Tibial artery (tissue), 4 donors: Measurements from ENCODE around the gene PTPRD.

Experiments used
- DNase-seq, 2 donors: peaks; one replicate each; pipeline ENCODE4 v3.0.0-alpha.2; 2019
- H3K27ac ChIP-seq, 2 donors: fragments of 200-600 bp; sonication (generic) in 1 of 2; 1 replicate in 1 of 2; 2 replicates in 1 of 2; pipeline ENCODE4 v1.5.1; 2018 to 2019; ENCODE audit warnings: mild to moderate bottlenecking in 1 of 2
- H3K27me3 ChIP-seq, 2 donors: fragments of 200-600 bp; sonication (generic) in 1 of 2; one replicate each; pipeline versions ENCODE4 v1.5.1 to v1.6.0; 2016 to 2019
- H3K36me3 ChIP-seq, 3 donors: fragments of 200-600 bp; sonication (generic) in 2 of 3; one replicate each; pipeline ENCODE4 v1.5.1; 2016 to 2019; ENCODE audit warnings: mild to moderate bottlenecking in 2 of 3
- H3K4me1 ChIP-seq, 4 donors: fragments of 200-600 bp; sonication (generic) in 2 of 4; 1 replicate in 3 of 4; 2 replicates in 1 of 4; pipeline ENCODE4 v1.5.1; 2016 to 2019
- H3K4me3 ChIP-seq, 2 donors: fragments of 200-600 bp; sonication (generic) in 1 of 2; 1 replicate in 1 of 2; 2 replicates in 1 of 2; pipeline ENCODE4 v1.5.1; 2018 to 2019; ENCODE audit warnings: mild to moderate bottlenecking in 2 of 2
- H3K9me3 ChIP-seq, 3 donors: fragments of 200-600 bp; sonication (generic) in 1 of 3; one replicate each; pipeline ENCODE4 v1.5.1; 2016 to 2019
- CTCF ChIP-seq, 2 experiments: fragments of 200-600 bp in 1 of 2; fragments of 450-650 bp in 1 of 2; IDR thresholded peaks; one replicate each; pipeline ENCODE4 v1.5.1; 2017 to 2019; ENCODE audit warnings: antibody characterized with exemption in 2 of 2, mild to moderate bottlenecking in 1 of 2, moderate library complexity in 1 of 2
- intact Hi-C: fragments of 100-400 bp; cut with DNase I; formaldehyde crosslinking; loops from one replicate; pipeline ENCODE4 v1.15.0; 2023; ENCODE audit warnings: low total_unique reads

Gene PTPRD

GRCh38 chr9:8888591-8888990, 1724.2 kb downstream of the PTPRD start:
- H3K9me3 ChIP-seq: no peaks in the 10 kb centered on the region
- H3K36me3 ChIP-seq: no peaks in the 10 kb centered on the region
- no peaks in the 10 kb centered on the region for H3K27me3 ChIP-seq
- H3K4me3 ChIP-seq: no peak overlapping the region
- no peak for TF ChIP-seq CTCF (IDR thresholded peaks at IDR 0.05)
- no peaks in the 10 kb centered on the region for H3K4me1 ChIP-seq
- intact Hi-C loops: no loop called here
- DNase-seq: no peak
- H3K27ac ChIP-seq: no peak overlapping the region

- H3K36me3 ChIP-seq: no peaks in the 10 kb centered on the region
- H3K27me3 ChIP-seq: no peaks in the 10 kb centered on the region
- H3K4me1 ChIP-seq: no peaks in the 10 kb centered on the region
- no peak for TF ChIP-seq CTCF (IDR thresholded peaks at IDR 0.05)
- H3K9me3 ChIP-seq: no peaks in the 10 kb centered on the region
- intact Hi-C loops: no loop called here
- DNase-seq: no peak
- H3K4me3 ChIP-seq: no peak overlapping the region
- H3K27ac ChIP-seq: no peak overlapping the region
Measured at GRCh38 chr9:8887369-8887768, 1725.4 kb downstream of the PTPRD start.

GRCh38 chr9:8883321-8883720, 1729.5 kb downstream of the PTPRD start:
- Histone ChIP-seq H3K9me3 (no peaks in the 10 kb centered on the region), H3K36me3 (no peaks in the 10 kb centered on the region), H3K4me1 (no peaks in the 10 kb centered on the region), H3K27ac (no peak overlapping the region), H3K27me3 (no peaks in the 10 kb centered on the region), H3K4me3 (no peak overlapping the region)
- no peak for TF ChIP-seq CTCF (IDR thresholded peaks at IDR 0.05)
- DNase-seq: no peak
- intact Hi-C loops: no loop called here

GRCh38 chr9:8880060-8880459, 1732.7 kb downstream of the PTPRD start:
- H3K36me3 ChIP-seq: no peaks in the 10 kb centered on the region
- H3K4me1 ChIP-seq: no peaks in the 10 kb centered on the region
- no peak for DNase-seq
- no peaks in the 10 kb centered on the region for H3K9me3 ChIP-seq
- no peak overlapping the region for H3K4me3 ChIP-seq
- intact Hi-C loops: no loop called here
- no peak overlapping the region for H3K27ac ChIP-seq
- TF ChIP-seq CTCF (IDR thresholded peaks at IDR 0.05): no peak
- no peaks in the 10 kb centered on the region for H3K27me3 ChIP-seq

GRCh38 chr9:8879284-8879683, 1733.5 kb downstream of the PTPRD start:
- Histone ChIP-seq H3K27me3 (no peaks in the 10 kb centered on the region), H3K27ac (no peak overlapping the region), H3K4me3 (no peak overlapping the region), H3K4me1 (no peaks in the 10 kb centered on the region), H3K36me3 (no peaks in the 10 kb centered on the region), H3K9me3 (no peaks in the 10 kb centered on the region)
- intact Hi-C loops: no loop called here
- no peak for DNase-seq
- no peak for TF ChIP-seq CTCF (IDR thresholded peaks at IDR 0.05)

- H3K36me3 ChIP-seq: no peaks in the 10 kb centered on the region
- no peaks in the 10 kb centered on the region for H3K9me3 ChIP-seq
- no peak for DNase-seq
- no peaks in the 10 kb centered on the region for H3K4me1 ChIP-seq
- no peak overlapping the region for H3K27ac ChIP-seq
- no peak overlapping the region for H3K4me3 ChIP-seq
- no peak for TF ChIP-seq CTCF (IDR thresholded peaks at IDR 0.05)
- H3K27me3 ChIP-seq: no peaks in the 10 kb centered on the region
- intact Hi-C loops: no loop called here
Measured at GRCh38 chr9:8877753-8878494, 1734.9 kb downstream of the PTPRD start.
